T-helper 2 cell treated with Interferon-gamma antibody and Interleukin-4, amounts not matched to agents 100 ng/mL and 5 ng/mL, for 36 hours (primary cell): Measurements from ENCODE around the gene NXPE2. TPM values are rescaled to one million over a fixed set of nuclear protein-coding genes. Genes with fewer than 3 reads are reported as not detected.
"Not testable (repeated sequence)": the region's sequence is repeated elsewhere in the genome, so short reads cannot be mapped to it uniquely, and the experiment has no call there.

ENCODE experiments used
- intact Hi-C: fragments of 100-400 bp; cut with micrococcal nuclease; formaldehyde crosslinking; loops from one replicate; pipeline ENCODE4 v1.15.1; 2023
- total RNA-seq: library from RNA; stranded (reverse); gene quantifications from 2 replicates; pipeline ENCODE4 v1.2.3, GENCODE V29; 2022

The NXPE2 gene
- not detected in 2 replicates for total RNA-seq

DNA sequence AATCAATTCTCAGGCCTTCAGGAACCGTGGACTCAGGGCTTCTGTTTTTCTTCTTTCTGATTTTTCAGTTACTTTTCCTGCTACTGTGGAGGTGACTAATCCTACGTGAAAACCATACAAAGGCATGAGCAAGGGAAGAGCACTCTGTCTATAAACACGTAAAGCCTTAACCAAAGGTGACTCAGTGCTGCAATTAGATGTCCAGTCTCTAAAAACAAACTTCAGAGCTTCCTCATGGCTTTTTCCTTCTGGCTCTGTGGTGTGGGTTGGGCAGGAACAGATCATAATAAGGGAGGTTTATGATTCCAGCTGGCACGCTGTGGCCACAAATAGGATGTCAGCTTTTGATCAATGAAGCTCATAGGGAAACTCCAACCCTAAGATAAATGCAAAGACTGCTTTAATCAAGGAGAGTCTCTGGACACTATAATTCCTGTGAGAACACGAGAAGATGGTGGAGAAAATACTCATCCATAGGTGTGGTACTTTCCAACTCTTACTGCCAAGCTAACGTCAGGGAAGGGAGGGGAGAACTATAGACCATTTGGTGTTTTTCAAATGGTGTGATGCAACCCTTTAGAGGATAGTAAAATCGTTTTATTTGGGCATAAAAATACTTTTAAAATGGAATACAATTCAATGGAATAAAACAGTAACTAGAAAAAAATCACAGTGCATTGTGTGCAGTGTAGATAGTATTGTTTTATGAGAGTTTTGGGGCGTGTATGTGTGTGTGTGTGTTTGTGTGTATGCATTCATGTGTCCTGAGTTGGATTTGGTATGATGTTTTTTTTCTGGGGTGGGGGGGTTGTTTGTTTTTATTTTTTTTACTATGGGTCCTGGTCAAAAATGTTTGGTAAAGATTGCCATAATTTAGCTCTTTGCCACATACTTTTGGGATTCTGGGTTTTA lies at the start of gene NXPE2:
NXPE2 (plus strand) TSS at position 403 of the 912 bp plus-strand sequence; CDS start at position 452, 49 bp downstream.
- intact Hi-C loops: no loop called here

DNA sequence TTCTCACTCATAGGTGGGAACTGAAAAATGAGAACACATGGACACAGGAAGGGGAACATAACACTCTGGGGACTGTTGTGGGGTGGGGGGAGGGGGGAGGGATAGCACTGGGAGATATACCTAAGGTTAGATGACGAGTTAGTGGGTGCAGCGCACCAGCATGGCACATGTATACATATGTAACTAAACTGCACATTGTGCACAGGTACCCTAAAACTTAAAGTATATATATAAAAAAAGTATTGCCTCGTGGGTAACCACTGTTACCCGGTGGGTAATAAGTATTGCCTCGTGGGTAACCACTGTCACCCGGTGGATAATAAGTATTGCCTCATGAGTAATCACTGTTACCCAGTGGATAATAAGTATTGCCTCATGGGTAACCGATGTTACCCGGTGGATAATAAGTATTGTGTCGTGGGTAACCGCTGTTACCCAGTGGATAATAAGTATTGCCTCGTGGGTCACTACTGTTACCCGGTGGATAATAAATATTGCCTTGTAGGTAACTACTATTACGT lies 46.8 kb upstream of the NXPE2 start:
- intact Hi-C loops: not testable (repeated sequence)

DNA sequence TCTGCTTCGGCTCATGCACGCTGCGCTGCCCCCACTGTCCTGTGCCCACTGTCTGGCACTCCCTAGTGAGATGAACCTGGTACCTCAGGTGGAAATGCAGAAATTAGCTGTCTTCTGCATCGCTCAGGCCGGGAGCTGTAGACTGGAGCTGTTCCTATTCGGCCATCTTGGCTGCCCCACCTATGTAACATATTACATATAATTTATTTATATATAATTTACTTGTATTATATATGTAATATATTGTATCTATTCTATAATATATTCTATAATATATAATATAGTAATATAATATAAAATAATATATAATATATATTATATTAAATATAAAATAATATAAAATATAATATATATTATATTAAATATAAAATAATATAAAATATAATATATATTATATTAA lies 38.9 kb upstream of the NXPE2 start:
- intact Hi-C loops: not testable (repeated sequence)

DNA sequence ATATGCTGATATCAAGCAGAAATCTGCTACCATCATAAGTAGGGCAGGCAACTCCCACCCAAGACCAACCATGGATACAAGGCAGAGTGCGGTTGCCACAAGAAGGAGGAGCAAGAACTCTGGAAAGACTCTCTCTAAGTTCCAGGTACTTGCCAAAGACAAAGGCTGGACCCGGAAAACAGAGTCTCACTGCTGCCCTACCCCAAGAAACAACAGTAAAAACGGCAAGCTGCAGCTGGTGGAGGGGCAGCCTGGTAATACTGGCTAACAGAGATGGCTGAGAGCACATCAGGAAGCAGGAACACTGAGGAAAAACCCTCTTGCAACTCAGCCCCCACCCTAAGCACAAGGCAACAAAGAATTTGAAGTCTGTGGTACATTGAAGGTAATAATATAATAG lies 27.7 kb upstream of the NXPE2 start:
- intact Hi-C loops: no loop called here

DNA sequence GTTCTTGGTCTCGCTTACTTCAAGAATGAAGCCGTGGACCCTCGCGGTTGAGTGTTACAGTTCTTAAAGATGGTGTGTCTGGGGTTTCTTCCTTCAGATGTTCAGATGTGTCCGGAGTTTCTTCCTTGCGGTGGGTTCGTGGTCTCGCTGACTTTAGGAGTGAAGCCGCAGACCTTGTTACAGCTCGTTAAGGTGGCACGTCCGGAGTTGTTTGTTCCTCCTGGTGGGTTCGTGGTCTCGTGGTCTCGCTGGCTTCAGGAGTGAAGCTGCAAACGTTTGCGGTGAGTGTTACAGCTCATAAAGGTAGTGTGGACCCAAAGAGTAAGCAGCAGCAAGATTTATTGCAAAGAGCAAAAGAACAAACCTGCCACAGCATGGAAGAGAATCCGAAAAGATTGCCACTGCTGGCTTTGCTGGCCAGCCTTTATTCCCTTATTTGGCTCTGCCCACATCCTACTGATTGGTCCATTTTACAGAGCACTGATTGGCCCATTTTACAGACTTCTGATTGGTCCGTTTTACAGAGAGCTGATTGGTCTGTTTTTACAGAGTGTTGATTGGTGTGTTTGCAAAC lies 27.1 kb upstream of the NXPE2 start:
- intact Hi-C loops: no loop called here

DNA sequence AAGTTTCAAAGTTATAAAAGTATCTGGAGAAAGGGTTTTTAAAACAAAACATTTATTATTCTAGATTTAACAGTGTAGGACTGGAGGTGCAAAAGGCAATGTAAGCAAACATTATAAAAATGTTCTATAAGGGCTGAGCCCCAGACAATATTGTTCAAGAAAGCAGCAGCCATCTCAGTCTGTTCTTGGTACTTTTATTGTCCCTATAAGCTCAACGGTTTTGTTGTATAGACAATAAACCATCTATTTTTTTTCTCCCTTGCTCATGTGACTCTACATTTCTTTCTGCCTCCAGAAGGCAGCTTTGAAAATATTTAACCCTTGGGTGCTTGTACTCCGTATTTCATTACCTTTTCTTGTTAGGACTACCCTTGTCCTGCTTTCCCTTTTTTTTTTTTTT lies 25.2 kb upstream of the NXPE2 start:
- intact Hi-C loops: no loop called here

DNA sequence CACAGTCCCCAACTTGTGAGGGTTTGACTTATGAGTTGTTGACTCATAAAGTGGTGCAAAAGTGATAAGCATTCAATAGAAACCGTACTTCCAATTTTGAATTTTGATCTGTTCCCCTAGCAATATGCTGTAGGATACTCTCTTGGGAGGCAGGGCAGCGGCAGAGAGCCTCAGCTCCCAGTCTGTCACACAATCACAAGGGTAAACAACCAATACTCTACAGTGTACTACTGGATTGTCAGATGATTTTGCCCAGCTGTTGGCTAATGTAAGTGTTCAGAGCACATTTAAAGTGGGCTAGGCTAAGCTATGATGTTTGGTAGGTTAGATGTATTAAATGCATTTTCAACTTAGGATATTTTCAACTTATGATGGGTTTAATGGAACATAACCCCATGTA lies 13.7 kb upstream of the NXPE2 start:
- intact Hi-C loops: no loop called here

DNA sequence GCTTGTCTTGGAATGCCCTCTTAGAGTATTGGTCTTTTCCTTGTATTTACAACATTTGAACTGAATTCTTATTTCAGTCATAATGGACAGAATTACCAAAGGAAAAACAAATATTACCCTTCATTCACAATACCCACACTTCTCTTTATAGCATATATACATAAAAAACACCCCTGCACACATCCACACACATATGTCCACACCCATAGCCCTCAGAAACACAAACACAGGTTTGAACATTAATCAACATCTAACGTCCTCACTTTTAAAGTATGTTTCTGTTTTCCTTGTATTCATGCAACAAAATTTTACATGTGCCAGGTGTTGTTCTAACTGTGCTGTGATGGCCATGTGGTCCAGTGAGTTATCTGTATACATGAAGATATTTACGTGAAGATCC lies 11.6 kb upstream of the NXPE2 start:
- intact Hi-C loops: no loop called here

DNA sequence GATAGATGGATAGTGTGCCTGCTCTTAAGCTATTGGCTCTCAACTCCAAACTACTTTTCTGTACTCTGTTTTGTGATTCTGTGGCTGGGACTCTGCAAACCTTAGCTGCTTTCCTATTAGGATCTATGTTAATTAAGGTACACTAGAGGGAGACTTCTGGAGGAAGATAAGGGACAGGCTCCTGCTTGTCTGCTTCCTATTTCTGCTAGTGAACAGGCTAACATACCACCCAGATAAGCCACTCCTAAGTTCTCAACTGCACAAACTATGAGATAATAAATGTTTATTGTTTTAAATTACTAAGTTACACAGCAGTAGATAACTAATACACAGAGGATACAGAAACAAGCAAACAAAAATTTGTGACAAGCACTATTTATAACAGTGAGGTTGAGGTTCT lies 10.2 kb upstream of the NXPE2 start:
- intact Hi-C loops: no loop called here

DNA sequence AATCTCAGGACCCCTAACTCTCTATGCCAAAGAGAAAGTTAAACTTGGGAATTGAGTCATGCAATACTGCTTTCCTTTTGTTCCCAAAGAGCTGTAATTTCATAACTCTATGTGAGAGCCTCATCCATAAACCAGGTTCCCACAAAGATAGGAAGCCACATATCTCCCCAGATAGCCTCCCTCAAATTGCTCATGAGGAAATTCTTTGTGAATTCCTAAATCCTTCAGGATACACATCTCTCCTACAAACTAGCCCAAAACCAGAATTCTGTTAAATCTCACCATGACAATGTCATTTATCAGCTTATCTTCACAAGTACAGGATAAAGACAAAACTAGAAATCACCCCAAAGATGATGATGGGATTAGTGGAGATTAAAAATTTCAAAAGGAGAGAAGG lies 4.7 kb upstream of the NXPE2 start:
- intact Hi-C loops: no loop called here

DNA sequence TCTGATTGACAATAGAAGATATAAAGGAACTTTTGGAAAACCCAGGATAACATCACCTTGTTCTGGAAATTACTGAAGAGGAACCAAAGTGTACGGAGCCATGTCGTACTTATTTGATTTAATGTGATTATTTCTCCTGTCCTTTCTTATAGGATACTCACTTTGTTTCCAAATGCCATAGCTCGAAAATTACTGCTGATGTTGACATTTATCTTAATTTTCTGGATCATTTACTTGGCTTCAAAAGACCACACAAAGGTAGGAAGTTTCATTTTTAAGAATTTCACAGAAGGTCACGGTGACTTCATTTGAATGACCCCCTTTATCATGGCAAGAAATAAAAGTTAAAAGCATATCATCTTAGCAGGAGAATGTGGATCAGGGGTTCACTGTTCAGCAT lies 1.2 kb downstream of the NXPE2 start:
- intact Hi-C loops: no loop called here

DNA sequence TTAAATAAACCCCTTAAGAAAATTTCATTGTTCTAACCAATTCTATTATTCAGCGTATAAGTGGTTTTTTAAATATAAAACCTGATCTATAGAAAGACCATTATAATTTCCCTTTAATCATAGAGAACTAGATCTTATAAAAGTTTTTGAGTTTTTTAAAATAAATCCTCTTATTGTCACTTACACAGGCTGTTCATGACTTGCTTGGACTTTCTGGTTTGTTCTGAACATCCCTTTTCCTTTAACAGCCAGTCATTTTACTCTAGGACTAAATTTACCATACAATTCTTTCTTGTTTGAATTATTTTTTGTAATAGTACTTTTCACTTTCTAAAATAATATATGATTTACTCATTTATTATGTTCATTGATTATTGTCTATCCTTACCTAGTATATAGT lies 4.7 kb downstream of the NXPE2 start:
- intact Hi-C loops: no loop called here

DNA sequence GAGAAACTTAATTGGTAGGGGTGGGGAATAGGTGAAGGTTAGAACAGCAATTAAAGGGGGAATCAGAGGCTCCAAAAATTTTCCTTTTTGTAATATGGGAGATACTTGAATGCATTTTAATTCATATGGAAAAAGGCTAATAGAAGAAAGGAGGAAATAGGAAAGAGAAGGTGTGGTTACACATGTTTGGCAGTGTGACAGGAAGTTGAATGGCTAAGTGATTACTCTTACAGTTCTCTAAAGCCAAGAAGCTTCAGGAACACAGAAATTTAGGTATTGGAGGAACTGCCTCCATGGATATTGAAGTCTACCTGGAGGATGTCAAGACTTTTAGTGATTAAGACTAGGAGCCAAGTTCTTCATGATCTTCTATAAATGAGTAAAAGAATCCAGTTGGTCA lies 6.3 kb downstream of the NXPE2 start:
- intact Hi-C loops: no loop called here

DNA sequence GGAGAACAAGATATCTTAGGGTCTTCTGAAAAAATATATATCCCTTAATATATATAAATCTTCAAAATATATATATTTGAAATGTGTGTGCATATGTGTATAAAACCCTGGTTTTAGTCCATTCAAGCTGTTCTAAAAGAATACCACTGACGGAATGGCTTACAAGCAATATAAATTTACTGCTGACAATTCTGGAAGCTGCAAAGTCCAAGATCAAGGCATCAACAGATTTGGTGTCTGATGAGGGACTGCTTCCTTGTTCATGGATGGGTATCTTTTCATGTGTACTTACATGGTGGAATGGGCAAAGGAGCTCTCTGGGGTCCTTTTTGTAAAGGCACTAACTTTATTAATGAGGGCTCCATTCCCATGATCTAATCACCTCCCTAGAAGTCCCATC lies 6.8 kb downstream of the NXPE2 start:
- intact Hi-C loops: no loop called here

DNA sequence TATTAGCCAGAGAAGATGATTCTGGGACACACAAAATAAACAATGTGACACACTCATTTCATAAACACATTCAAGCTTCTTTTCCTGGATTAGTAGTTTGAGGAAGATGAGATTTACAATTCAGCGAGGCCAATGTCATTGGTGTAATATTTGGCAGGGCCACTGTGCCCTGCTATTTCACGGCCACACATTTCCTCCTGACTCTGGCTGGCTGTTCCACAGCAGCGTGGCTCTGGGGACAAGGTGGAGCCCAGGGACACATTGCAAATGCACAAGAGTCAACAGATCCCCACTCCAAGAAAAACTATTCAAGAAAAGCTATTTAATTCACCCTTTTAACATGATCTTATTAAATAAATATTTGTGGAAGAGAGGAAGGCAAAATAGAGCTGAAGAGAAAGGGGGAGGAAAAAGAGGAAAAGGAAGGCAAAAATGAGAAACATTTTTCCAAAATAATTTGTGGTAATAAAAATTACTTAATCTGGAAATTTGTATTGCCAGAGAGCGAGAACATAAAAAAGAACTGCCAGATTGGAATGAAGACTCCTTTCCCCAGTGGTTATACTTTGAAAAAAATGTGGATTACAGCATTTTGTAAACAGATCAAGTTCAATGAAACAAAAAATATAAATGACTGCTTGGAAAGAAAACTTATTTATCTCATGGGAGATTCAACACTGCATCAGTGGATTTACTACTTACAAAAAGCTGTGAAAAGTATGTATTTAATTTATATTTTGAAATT lies 27.1 kb downstream of the NXPE2 start:
- intact Hi-C loops: no loop called here

DNA sequence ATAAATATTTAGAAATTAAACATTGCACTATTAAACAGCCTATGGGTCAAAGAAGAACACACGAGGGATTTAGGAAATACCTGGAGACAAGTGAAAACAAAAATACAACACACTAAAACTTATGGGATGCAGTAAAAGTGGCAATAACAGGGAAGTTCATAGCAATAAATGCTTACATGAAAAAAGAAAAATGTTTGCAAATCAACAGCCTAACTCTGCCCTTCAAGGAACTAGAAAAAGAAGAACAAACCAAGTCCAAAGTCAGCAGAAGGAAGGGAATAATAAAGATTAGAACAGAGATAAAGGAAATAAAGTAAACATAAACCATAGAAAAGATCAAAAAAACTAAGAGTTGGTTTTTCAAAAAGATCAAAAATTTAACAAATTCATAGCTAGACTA lies 31.6 kb downstream of the NXPE2 start:
- intact Hi-C loops: no loop called here

DNA sequence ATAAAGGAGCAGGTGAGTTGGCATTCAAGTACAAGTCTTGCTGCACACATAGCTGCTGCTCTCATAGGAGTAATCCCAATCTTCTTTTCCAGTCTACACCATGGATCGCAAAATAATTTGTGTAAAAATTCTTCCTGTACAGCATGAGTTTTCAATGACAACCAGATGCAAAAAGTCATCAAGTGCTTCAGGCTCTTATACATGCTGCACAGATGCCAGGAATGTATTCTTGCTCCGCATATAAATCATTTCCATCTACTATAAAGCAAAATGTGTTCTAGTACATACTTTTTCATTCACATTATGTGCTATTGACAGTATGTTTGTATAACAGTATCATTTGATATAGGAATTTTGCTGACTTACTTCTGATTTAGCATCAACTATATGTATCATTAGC lies 35.4 kb downstream of the NXPE2 start:
- intact Hi-C loops: no loop called here

DNA sequence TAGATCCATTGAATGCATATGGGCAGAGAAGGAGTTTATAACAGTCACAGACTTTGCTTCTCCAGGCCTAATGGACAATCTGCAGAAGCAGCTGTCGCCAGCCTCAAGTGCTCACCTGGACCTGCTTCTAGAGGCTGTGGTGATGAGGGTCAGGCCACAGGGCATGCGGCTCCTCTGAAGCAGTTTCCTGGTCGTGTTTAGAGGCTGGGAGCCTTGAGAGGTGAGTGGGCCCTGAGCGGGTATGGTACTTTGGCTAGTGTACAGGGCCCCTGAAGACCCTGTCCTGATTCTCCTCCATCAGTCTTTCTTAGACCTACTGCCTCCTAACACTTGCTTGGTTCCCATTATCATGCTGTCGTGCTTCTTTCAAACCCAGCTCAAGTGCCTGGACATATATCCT lies 41.2 kb downstream of the NXPE2 start:
- intact Hi-C loops: no loop called here

DNA sequence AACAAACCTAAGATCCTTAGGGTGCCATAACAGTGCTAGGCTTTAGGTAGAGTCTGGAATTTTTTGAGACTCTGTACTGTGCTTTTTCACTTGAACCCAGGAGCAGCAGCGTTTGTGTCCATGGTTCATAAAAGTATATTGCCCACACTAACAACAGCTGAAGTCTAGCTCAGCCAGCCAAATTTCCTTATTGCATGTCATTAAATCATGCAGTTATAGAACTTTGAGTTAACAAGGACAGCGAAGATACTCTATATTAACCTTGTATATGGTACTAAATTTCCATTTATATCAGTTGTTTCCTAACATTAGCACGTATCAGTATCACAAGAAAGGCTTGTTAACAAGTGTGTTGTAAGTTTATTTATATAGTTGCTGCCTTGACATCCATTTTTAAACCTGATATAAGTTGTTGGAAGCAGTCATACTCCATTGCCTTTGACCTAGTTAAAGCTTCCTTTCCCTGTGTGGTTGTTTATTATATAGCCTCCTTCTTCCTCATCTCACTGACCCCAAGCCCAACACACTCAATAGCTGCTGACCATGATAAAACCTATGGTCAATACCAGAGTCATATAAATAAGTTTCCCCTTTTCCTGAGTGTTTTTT lies 46.7 kb downstream of the NXPE2 start:
- intact Hi-C loops: no loop called here

DNA sequence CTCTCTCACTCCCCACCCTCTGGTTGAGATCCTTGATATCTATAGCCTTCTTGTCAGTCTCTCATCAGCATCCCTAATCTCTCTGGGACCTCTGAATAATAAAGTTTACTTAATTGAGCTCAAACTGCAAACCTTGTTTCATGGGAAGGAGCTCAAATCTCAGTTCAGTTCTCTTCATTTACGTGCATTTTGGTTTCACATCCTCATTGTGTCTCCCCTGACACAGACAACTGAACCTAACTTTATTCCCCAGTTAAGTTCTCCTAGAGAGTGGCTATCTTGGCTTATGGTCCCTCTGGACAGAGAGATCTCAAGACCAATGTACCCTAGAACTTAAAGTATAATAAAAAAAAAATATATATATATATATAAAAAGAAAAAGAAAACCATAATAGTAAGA lies 47.3 kb downstream of the NXPE2 start:
- intact Hi-C loops: no loop called here

DNA sequence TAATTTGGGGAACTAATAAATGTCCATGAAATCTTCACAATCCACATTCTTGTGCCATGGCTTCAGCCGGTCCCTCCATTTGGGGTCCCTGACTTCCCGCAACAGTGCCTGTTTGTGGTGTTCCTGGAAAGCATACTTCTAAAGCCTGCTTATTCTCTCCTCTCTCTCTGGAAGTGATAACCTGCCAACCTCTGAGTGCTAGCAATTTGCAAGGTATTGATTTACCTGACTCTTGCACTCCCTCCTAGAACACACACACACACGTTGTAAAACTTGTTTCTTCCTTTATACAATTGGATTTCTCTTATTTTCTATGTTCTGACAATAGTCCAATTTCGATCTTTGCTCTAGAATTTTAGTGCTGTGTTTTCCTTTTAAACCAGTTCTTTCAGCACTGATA lies 58.5 kb downstream of the NXPE2 start:
- intact Hi-C loops: loop anchor here (5.0 kb wide), 1 partner anchor 1540 kb away; no protein-coding TSS in a partner anchor

DNA sequence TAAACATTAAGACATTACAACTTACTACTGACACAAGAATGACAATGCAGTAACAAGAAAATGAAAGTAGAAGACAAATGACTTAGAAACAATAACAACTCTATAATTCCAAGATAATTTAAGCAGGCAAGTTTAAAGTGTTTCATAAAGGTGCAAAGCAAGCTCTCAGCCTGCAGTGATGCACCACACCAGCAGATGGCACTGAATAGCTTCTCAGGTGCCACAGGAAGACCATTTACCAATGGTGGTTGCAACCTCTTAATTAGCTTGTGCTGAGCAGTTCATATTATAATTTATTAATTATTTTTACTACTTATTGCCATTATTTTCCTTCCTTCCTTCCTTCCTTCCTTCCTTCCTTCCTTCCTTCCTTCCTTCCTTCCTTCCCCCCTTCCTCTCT lies 60.6 kb downstream of the NXPE2 start:
- intact Hi-C loops: loop anchor here (5.0 kb wide), 1 partner anchor 1538 kb away; no protein-coding TSS in a partner anchor
